Thyroid gland (tissue), 4 donors: ENCODE data around the gene LARGE1. TPM values are rescaled to one million over a fixed set of nuclear protein-coding genes. Genes with fewer than 3 reads are reported as not detected.

Experiments used
- DNase-seq, 2 donors: peaks; one replicate each; pipeline ENCODE4 v3.0.0-alpha.2; 2019
- H3K27ac ChIP-seq, 3 donors: fragments of 200-600 bp; sonication (generic); 1 replicate in 2 of 3; 2 replicates in 1 of 3; pipeline ENCODE4 v1.5.1; 2016 to 2019; ENCODE audit warnings: mild to moderate bottlenecking in 1 of 3, moderate library complexity in 1 of 3
- H3K27me3 ChIP-seq: fragments of 200-600 bp; sonication (generic); one replicate; pipeline ENCODE4 v1.5.1; 2019
- H3K36me3 ChIP-seq, 2 donors: fragments of 200-600 bp; sonication (generic); one replicate each; pipeline ENCODE4 v1.5.1; 2016 to 2019
- H3K4me1 ChIP-seq, 2 donors: fragments of 200-600 bp; sonication (generic); one replicate each; pipeline ENCODE4 v1.5.1; 2017 to 2019
- H3K4me3 ChIP-seq, 3 donors: fragments of 200-600 bp; sonication (generic); replicated peaks in 1 of 3; 1 replicate in 2 of 3; 2 replicates in 1 of 3; pipeline ENCODE4 v1.5.1; 2016; ENCODE audit warnings: mild to moderate bottlenecking in 1 of 3
- H3K9me3 ChIP-seq: fragments of 200-600 bp; sonication (generic); one replicate; pipeline ENCODE4 v1.5.1; 2017
- POLR2A ChIP-seq, 2 donors: fragments of 450-650 bp; IDR thresholded peaks; one replicate each; pipeline ENCODE4 v1.6.1; 2017; ENCODE audit warnings: antibody characterized with exemption in 2 of 2, mild to moderate bottlenecking in 2 of 2, moderate library complexity in 1 of 2
- WGBS, 2 donors: methylation state at CpG; one replicate each; pipeline ENCODE4 v1.1.5; 2017; 5-methylcytosine and 5-hydroxymethylcytosine counted together
- intact Hi-C: fragments of 100-400 bp; cut with DNase I; formaldehyde crosslinking; loops from one replicate; pipeline ENCODE4 v1.15.1; 2023
- total RNA-seq, 4 donors: library from RNA; depleted of rRNA; stranded (reverse); fragments of >200 nt; gene quantifications; one replicate each; pipeline ENCODE4 v1.2.3, GENCODE V29; 2016
- TF ChIP-seq, protein P1 (sequence below), 6 experiments: fragments of 200-600 bp in 3 of 6; fragments of 450-650 bp in 3 of 6; sonication (generic) in 3 of 6; IDR thresholded peaks; one replicate each; pipeline ENCODE4 v1.5.1; 2016 to 2019; ENCODE audit warnings: antibody characterized with exemption in 6 of 6, mild to moderate bottlenecking in 2 of 6, inconsistent platforms in 1 of 6, moderate library complexity in 1 of 6

The LARGE1 gene
- total RNA-seq, 4 donors from 2014 or later: 13.6 to 16.3 (median 15.1) TPM

GRCh38 chr22:33537059-33537458 is 383.2 kb downstream of the LARGE1 start:
- TF ChIP-seq POLR2A (IDR thresholded peaks at IDR 0.05): no peak
- TF ChIP-seq, protein P1, sequence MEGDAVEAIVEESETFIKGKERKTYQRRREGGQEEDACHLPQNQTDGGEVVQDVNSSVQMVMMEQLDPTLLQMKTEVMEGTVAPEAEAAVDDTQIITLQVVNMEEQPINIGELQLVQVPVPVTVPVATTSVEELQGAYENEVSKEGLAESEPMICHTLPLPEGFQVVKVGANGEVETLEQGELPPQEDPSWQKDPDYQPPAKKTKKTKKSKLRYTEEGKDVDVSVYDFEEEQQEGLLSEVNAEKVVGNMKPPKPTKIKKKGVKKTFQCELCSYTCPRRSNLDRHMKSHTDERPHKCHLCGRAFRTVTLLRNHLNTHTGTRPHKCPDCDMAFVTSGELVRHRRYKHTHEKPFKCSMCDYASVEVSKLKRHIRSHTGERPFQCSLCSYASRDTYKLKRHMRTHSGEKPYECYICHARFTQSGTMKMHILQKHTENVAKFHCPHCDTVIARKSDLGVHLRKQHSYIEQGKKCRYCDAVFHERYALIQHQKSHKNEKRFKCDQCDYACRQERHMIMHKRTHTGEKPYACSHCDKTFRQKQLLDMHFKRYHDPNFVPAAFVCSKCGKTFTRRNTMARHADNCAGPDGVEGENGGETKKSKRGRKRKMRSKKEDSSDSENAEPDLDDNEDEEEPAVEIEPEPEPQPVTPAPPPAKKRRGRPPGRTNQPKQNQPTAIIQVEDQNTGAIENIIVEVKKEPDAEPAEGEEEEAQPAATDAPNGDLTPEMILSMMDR (IDR thresholded peaks at IDR 0.05): no peak

DNA sequence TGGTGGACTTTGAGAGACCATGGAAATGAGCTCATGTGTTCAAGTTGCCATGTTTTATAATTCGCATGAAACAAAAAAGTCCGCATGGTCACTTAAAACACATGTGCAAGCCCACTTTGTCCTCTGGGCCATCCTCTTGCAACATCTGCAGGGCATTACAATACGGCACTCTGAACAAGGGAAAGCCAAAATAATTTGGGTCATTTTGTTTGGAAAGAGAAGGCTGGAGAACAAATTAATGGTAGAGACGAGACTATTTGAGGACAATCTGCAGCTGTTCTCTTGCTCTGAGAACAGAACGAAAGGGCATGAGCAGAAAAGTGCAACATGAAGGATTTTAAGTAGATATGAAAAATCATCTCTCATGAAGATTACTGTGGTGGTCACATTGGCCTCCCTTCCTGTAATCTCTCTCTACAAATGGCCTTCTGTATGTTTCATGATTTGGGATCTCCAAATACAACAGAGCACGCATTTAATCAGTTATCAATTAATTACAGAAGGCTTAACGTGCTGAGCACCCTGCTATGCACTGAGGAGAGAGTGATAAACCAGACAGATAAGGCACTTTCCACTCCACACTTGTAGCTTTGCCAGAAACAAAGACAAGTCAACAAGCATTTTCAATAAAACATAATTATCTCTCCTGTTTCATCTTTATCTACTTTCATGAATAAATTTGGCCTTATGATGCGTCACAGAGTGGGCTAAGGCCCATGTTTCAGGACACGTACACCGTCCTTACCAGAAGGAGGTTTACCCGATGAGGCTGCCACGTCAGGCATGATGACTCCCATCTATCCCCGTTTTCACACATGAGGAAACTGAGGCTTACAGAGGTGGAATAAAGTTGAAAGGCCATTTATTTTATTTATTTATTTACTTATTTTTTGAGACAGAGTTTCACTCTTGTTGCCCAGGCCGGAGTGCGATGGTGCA is 384.1 kb downstream of the LARGE1 start:
- no peak overlapping the region for H3K4me3 ChIP-seq
- intact Hi-C loops: no loop called here
- peaks cover 14% of the 10 kb centered on the region in 2 donors for H3K4me1 ChIP-seq
- no peaks in the 10 kb centered on the region for H3K9me3 ChIP-seq
- TF ChIP-seq, protein P1 (IDR thresholded peaks at IDR 0.05): no peak
- no peak for TF ChIP-seq POLR2A (IDR thresholded peaks at IDR 0.05)
- no peak for DNase-seq
- 85 to 88% methylated on average over 15 of the region's 15 CpGs for WGBS, 2 donors
- no peaks in the 10 kb centered on the region for H3K36me3 ChIP-seq
- H3K27ac ChIP-seq: no peak overlapping the region
- no peaks in the 10 kb centered on the region for H3K27me3 ChIP-seq

More at GRCh38 chr22:33537059-33537458, 383.2 kb downstream of the LARGE1 start:
- H3K27ac ChIP-seq: no peak overlapping the region
- DNase-seq: no peak
- intact Hi-C loops: no loop called here
- peaks cover 14% of the 10 kb centered on the region in 2 donors for H3K4me1 ChIP-seq
- no peak overlapping the region for H3K4me3 ChIP-seq
- H3K9me3 ChIP-seq: no peaks in the 10 kb centered on the region
- H3K36me3 ChIP-seq: no peaks in the 10 kb centered on the region
- H3K27me3 ChIP-seq: no peaks in the 10 kb centered on the region
- WGBS, 2 donors: 83 to 94% methylated on average over 9 of the region's 9 CpGs

DNA sequence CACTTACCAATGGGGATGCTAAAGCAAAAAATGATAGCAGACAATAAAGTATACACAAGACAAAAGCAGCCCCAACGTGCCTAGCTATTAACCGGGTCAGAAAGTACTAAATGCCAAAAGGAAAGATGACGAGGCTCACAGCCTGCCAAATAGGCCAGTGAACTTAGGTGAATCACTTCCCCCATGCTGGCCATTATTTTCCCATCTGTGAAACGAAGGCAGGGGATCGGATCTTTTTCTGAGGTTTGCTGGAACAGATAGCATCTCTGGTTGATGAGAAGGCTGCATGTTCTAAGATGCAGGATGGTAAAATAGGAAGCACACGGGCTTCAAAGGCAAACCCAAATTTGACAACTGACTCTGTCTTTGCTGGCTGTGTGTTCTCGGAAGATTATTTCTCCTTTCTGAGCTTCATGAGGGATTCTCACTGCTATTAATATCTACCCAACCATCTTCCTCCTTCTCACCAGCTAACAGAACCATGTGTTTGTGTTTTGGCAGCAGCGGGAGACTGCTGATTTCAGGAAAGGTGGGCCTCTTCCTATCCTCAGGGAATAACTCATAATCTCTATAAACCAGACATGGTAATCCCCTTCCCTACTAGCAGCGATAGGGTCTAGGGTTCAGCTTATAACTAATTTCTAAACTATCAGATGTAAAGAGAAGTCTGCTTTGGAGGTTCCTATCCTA is 390.7 kb downstream of the LARGE1 start:
- Histone ChIP-seq H3K4me1 (peaks cover 0 to 2% of the 10 kb centered on the region in 2 donors), H3K27ac (no peak overlapping the region), H3K9me3 (no peaks in the 10 kb centered on the region), H3K36me3 (no peaks in the 10 kb centered on the region), H3K4me3 (no peak overlapping the region), H3K27me3 (no peaks in the 10 kb centered on the region)
- DNase-seq: no peak
- intact Hi-C loops: no loop called here
- TF ChIP-seq, protein P1 (IDR thresholded peaks at IDR 0.05): no peak
- no peak for TF ChIP-seq POLR2A (IDR thresholded peaks at IDR 0.05)
- WGBS, 2 donors: 75 to 84% methylated on average over 9 of the region's 9 CpGs

- no peak for DNase-seq
- intact Hi-C loops: no loop called here
- Histone ChIP-seq H3K4me3 (no peak overlapping the region), H3K36me3 (no peaks in the 10 kb centered on the region), H3K27me3 (no peaks in the 10 kb centered on the region), H3K27ac (no peak overlapping the region), H3K9me3 (no peaks in the 10 kb centered on the region), H3K4me1 (peaks cover 0 to 5% of the 10 kb centered on the region in 2 donors)
- WGBS, 2 donors: 65 to 96% methylated on average over 3 of the region's 3 CpGs
- no peak for TF ChIP-seq POLR2A (IDR thresholded peaks at IDR 0.05)
- TF ChIP-seq, protein P1 (IDR thresholded peaks at IDR 0.05): no peak
Measured at GRCh38 chr22:33528183-33528582, 392.1 kb downstream of the LARGE1 start.
